ENCODE data around the gene TRIP10. TPM values are rescaled to one million over a fixed set of nuclear protein-coding genes. Genes with fewer than 3 reads are reported as not detected.
"Not testable (repeated sequence)": the region's sequence is repeated elsewhere in the genome, so short reads cannot be mapped to it uniquely, and the experiment has no call there.

TRIP10 gene
- polyA plus RNA-seq, 3 donors = 1.5 to 2.4 (median 1.9) TPM

DNA sequence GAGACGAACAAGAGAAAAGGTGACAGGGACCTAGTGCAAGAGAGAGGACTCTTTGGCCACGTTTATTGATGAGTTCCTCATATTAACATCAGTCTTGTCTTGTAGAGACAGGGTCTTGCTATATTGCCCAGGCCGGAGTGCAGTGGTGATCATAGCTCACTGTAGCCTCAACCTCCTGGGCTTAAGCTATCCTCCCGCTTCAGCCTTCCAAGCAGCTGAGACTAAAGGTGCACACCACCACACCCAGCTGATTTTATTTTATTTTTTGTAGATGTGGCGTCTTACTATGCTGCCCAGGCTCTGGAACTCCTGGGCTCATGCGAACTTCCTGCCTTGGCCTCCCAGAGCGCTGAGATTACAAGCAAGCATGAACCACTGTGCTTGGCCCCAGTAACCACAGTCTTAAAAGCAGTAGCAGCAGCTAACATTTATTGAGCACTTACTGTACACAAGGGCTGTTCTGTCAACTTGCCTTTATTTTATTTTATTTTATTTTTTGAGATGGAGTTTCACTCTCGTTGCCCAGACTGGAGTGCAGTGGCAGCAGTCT, 28.8 kb downstream of the TRIP10 start:
- Mint-ChIP-seq H3K36me3 (no peaks in the 10 kb centered on the region), H3K27me3 (ENCODE audit: low read depth in 3 of 3) (peaks cover 12 to 17% (median 15%) of the 10 kb centered on the region in 3 donors), H3K4me1 (peaks cover 44% of the 10 kb centered on the region), H3K4me3 (peak overlapping the region; percentile 82 to 90), H3K27ac (peak overlapping the region; percentile 86 to 94 (median 91)), H3K9me3 (peaks cover 0 to 5% (median 2%) of the 10 kb centered on the region in 7 donors)
- peaks cover 8% of the 10 kb centered on the region for H4K20me1 ChIP-seq (ENCODE audit: insufficient read depth, low read length)
- intact Hi-C loops (cut with micrococcal nuclease) = loop anchor here (5.0 to 10.0 kb wide), 2 partner anchors 39 to 254 kb away; no protein-coding TSS in a partner anchor
- no peaks in the 10 kb centered on the region for H3K36me3 ChIP-seq (replicated peaks in 1 of 2; ENCODE audit: control insufficient read depth in 1 of 2, insufficient read depth in 2 of 2, low read length in 2 of 2)
- peaks cover 14% of the 10 kb centered on the region for H3K79me2 ChIP-seq (ENCODE audit: insufficient read depth, low read length)
- H3K4me1 ChIP-seq (ENCODE audit: control insufficient read depth in 1 of 2, insufficient read depth in 2 of 2, low read length in 2 of 2) = peaks cover 28 to 50% of the 10 kb centered on the region in 2 donors
- H3K27me3 ChIP-seq (ENCODE audit: control insufficient read depth in 2 of 2, insufficient read depth in 2 of 2, low read length in 2 of 2) = peaks cover 0 to 13% of the 10 kb centered on the region in 2 donors
- peak overlapping the region; percentile 86 for H3K4me2 ChIP-seq (replicated peaks; ENCODE audit: extremely low read depth, low read length, poor library complexity, severe bottlenecking)
- TF ChIP-seq CTCF (IDR thresholded peaks at IDR 0.05) = no peak
- WGBS (ENCODE audit: insufficient coverage) = 45% methylated on average over 5 of the region's 8 CpGs
- peak overlapping the region; percentile 30 to 70 for H3K27ac ChIP-seq (ENCODE audit: low read depth in 1 of 2, low read length in 2 of 2)
- peak overlapping the region; percentile 51 for H2AFZ ChIP-seq (ENCODE audit: insufficient read depth, low read depth, low read length, poor library complexity, severe bottlenecking)
- DNase-seq = no peak
- H3K9ac ChIP-seq (ENCODE audit: insufficient read depth, low read length, poor library complexity, severe bottlenecking) = peak overlapping the region; percentile 51
- H3K4me3 ChIP-seq (replicated peaks in 1 of 3; ENCODE audit: low read depth in 2 of 3, low read length in 3 of 3) = peak overlapping the region in 2 of 3 experiments; percentile 37 to 74
- H3K9me3 ChIP-seq (replicated peaks in 1 of 2; ENCODE audit: control insufficient read depth in 1 of 2, insufficient read depth in 1 of 2, low read length in 2 of 2) = no peaks in the 10 kb centered on the region

DNA sequence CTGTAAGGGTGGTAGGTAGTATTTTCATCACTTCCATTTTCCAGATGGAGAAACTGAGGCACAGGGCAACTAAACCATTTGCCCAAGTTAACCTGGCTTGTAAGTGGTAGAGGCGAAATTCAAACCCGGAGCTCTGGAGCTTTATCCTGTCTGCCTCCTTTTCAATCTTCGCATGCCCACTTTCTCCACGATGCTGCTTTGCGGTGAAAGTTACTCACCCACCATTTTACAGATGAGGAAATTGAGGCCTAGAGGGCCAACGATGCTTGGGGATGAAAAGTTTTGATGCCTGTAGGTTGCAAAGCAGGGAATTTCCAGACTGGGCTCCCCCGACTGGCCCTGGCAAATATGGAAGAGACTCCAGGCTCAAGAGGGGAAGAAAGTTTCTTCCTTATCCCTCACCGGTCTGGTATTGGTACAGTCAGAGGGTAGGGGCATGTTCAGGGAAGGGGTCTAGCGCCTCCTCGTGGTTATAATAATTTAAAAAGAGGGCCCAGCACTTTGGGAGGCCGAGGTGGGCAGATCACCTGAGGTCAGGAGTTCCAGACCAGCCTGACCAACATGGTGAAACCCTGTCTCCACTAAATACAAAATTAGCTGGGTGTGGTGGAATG, 29.6 kb downstream of the TRIP10 start:
- H3K9me3 Mint-ChIP-seq = peaks cover 0 to 5% (median 2%) of the 10 kb centered on the region in 7 donors
- H3K36me3 Mint-ChIP-seq = no peaks in the 10 kb centered on the region
- Histone ChIP-seq H3K4me3 (replicated peaks in 1 of 3; ENCODE audit: low read depth in 2 of 3, low read length in 3 of 3) (no peak overlapping the region), H3K36me3 (replicated peaks in 1 of 2; ENCODE audit: control insufficient read depth in 1 of 2, insufficient read depth in 2 of 2, low read length in 2 of 2) (no peaks in the 10 kb centered on the region), H3K27me3 (ENCODE audit: control insufficient read depth in 2 of 2, insufficient read depth in 2 of 2, low read length in 2 of 2) (peaks cover 0 to 13% of the 10 kb centered on the region in 2 donors), H3K4me2 (replicated peaks; ENCODE audit: extremely low read depth, low read length, poor library complexity, severe bottlenecking) (no peak overlapping the region), H4K20me1 (ENCODE audit: insufficient read depth, low read length) (peaks cover 14% of the 10 kb centered on the region), H3K9me3 (replicated peaks in 1 of 2; ENCODE audit: control insufficient read depth in 1 of 2, insufficient read depth in 1 of 2, low read length in 2 of 2) (no peaks in the 10 kb centered on the region), H3K79me2 (ENCODE audit: insufficient read depth, low read length) (peaks cover 22% of the 10 kb centered on the region), H3K4me1 (ENCODE audit: control insufficient read depth in 1 of 2, insufficient read depth in 2 of 2, low read length in 2 of 2) (peaks cover 32 to 55% of the 10 kb centered on the region in 2 donors), H3K27ac (ENCODE audit: low read depth in 1 of 2, low read length in 2 of 2) (no peak overlapping the region), H3K9ac (ENCODE audit: insufficient read depth, low read length, poor library complexity, severe bottlenecking) (no peak overlapping the region), H2AFZ (ENCODE audit: insufficient read depth, low read depth, low read length, poor library complexity, severe bottlenecking) (no peak overlapping the region)
- peak in 2 of 3 donors; percentile 44 to 84 for DNase-seq
- intact Hi-C loops (cut with micrococcal nuclease) = loop anchor here (5.0 to 10.0 kb wide), 2 partner anchors 38 to 254 kb away; no protein-coding TSS in a partner anchor
- H3K27ac Mint-ChIP-seq = peak overlapping the region in 1 of 7 donors; percentile 70
- H3K27me3 Mint-ChIP-seq (ENCODE audit: low read depth in 3 of 3) = peaks cover 12 to 17% (median 15%) of the 10 kb centered on the region in 3 donors
- peak; percentile 36 for TF ChIP-seq CTCF (IDR thresholded peaks at IDR 0.05)
- no peak overlapping the region for H3K4me3 Mint-ChIP-seq
- peaks cover 50% of the 10 kb centered on the region for H3K4me1 Mint-ChIP-seq
- 83% methylated on average over 1 of the region's 11 CpGs for WGBS (ENCODE audit: insufficient coverage)

DNA sequence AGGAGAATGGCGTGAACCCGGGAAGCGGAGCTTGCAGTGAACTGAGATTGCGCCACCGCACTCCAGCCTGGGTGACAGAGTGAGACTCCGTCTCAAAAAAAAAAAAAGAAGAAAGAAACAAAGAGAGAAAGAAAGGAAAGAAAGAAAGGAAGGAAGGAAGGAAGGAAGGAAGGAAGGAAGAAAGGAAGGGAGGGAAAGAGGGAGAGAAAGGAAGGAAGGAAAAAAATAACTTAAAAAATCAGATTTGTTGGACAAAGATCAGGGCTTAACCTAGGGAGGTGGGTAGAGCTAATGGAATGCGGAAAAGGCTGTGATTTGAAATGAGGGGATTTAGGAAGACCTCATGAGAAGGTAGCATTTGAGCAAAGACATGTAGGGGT, 32.2 kb downstream of the TRIP10 start:
- H3K79me2 ChIP-seq (ENCODE audit: insufficient read depth, low read length) = peaks cover 48% of the 10 kb centered on the region
- not testable (repeated sequence) for H3K27me3 ChIP-seq (ENCODE audit: control insufficient read depth in 2 of 2, insufficient read depth in 2 of 2, low read length in 2 of 2); H3K9ac ChIP-seq (ENCODE audit: insufficient read depth, low read length, poor library complexity, severe bottlenecking); DNase-seq; H3K9me3 Mint-ChIP-seq; H2AFZ ChIP-seq (ENCODE audit: insufficient read depth, low read depth, low read length, poor library complexity, severe bottlenecking); H3K9me3 ChIP-seq (replicated peaks in 1 of 2; ENCODE audit: control insufficient read depth in 1 of 2, insufficient read depth in 1 of 2, low read length in 2 of 2); H3K4me2 ChIP-seq (replicated peaks; ENCODE audit: extremely low read depth, low read length, poor library complexity, severe bottlenecking); H3K27me3 Mint-ChIP-seq (ENCODE audit: low read depth in 3 of 3)
- H4K20me1 ChIP-seq (ENCODE audit: insufficient read depth, low read length) = peaks cover 36% of the 10 kb centered on the region
- Mint-ChIP-seq H3K4me1 (peaks cover 63% of the 10 kb centered on the region), H3K36me3 (peaks cover 14 to 16% of the 10 kb centered on the region in 2 donors), H3K27ac (peak overlapping the region; percentile 86 to 95 (median 89)), H3K4me3 (peak overlapping the region in 1 of 2 donors; percentile 55)
- H3K4me1 ChIP-seq (ENCODE audit: control insufficient read depth in 1 of 2, insufficient read depth in 2 of 2, low read length in 2 of 2) = peaks cover 47 to 65% of the 10 kb centered on the region in 2 donors
- 58% methylated on average over 4 of the region's 7 CpGs for WGBS (ENCODE audit: insufficient coverage)
- H3K36me3 ChIP-seq (replicated peaks in 1 of 2; ENCODE audit: control insufficient read depth in 1 of 2, insufficient read depth in 2 of 2, low read length in 2 of 2) = peaks cover 0 to 13% of the 10 kb centered on the region in 2 donors
- peak overlapping the region; percentile 80 to 97 for H3K27ac ChIP-seq (ENCODE audit: low read depth in 1 of 2, low read length in 2 of 2)
- peak overlapping the region in 1 of 3 experiments; percentile 100 for H3K4me3 ChIP-seq (replicated peaks in 1 of 3; ENCODE audit: low read depth in 2 of 3, low read length in 3 of 3)
- intact Hi-C loops (cut with micrococcal nuclease) = loop anchor here in 1 of 2 donors (2.0 to 5.0 kb wide), 3 partner anchors 31 to 91 kb away; partner anchors contain the start of gene TRIP10
